ENCODE data around the gene GRID2.
"Not testable (repeated sequence)": the region's sequence is repeated elsewhere in the genome, so short reads cannot be mapped to it uniquely, and the experiment has no call there.

Gene GRID2

GRCh38 chr4:93289831-93290230 lies 986.1 kb downstream of the GRID2 start:
- no peak for TF ChIP-seq CTCF (IDR thresholded peaks at IDR 0.05; ENCODE audit: low read depth, low read length)

GRCh38 chr4:93299118-93299517 lies 995.4 kb downstream of the GRID2 start:
- no peak for TF ChIP-seq CTCF (IDR thresholded peaks at IDR 0.05; ENCODE audit: low read depth, low read length)
- DNase-seq (ENCODE audit: extremely low read depth, low read depth), result no peak

More at GRCh38 chr4:93289831-93290230, 986.1 kb downstream of the GRID2 start:
- DNase-seq (ENCODE audit: extremely low read depth, low read depth), result no peak

- DNase-seq (ENCODE audit: extremely low read depth, low read depth), result not testable (repeated sequence)
Measured at GRCh38 chr4:93300780-93301555, 997.2 kb downstream of the GRID2 start.

GRCh38 chr4:93302310-93302709 lies 998.5 kb downstream of the GRID2 start:
- TF ChIP-seq CTCF (IDR thresholded peaks at IDR 0.05; ENCODE audit: low read depth, low read length), result no peak
- DNase-seq (ENCODE audit: extremely low read depth, low read depth), result no peak

- DNase-seq (ENCODE audit: extremely low read depth, low read depth), result no peak
- no peak for TF ChIP-seq CTCF (IDR thresholded peaks at IDR 0.05; ENCODE audit: low read depth, low read length)
Measured at GRCh38 chr4:93303440-93303839, 999.7 kb downstream of the GRID2 start.

GRCh38 chr4:93312299-93312698 lies 1008.5 kb downstream of the GRID2 start:
- no peak for TF ChIP-seq CTCF (IDR thresholded peaks at IDR 0.05; ENCODE audit: low read depth, low read length)
- no peak for DNase-seq (ENCODE audit: extremely low read depth, low read depth)

- no peak for DNase-seq (ENCODE audit: extremely low read depth, low read depth)
Measured at GRCh38 chr4:93313197-93313596, 1009.4 kb downstream of the GRID2 start.

More at GRCh38 chr4:93313197-93313596, 1009.4 kb downstream of the GRID2 start:
- no peak for TF ChIP-seq CTCF (IDR thresholded peaks at IDR 0.05; ENCODE audit: low read depth, low read length)

Measured in AG09319 (cell line).